Smooth muscle cell (in vitro differentiated cells): ENCODE data around the gene INPP4A. TPM values are rescaled to one million over a fixed set of nuclear protein-coding genes. Genes with fewer than 3 reads are reported as not detected.
"Not testable (repeated sequence)": the region's sequence is repeated elsewhere in the genome, so short reads cannot be mapped to it uniquely, and the experiment has no call there.

Experiments used
- DNase-seq: peaks from one replicate; lab custom pipeline; 2025; ENCODE audit not compliant: unreplicated experiment; lab: John Stamatoyannopoulos, UW
- H2AFZ ChIP-seq: fragments of 200-600 bp; sonication (generic); 2 replicates; pipeline ENCODE4 v1.6.0; 2016; ENCODE audit warnings: antibody characterized with exemption, low read depth, mild to moderate bottlenecking
- H3F3A ChIP-seq: fragments of 200-600 bp; sonication (generic); 2 replicates; pipeline ENCODE4 v1.6.0; 2017; ENCODE audit warnings: antibody characterized with exemption, low read depth
- H3K27ac ChIP-seq: fragments of 200-600 bp; sonication (generic); 2 replicates; pipeline ENCODE4 v1.5.1; 2016; ENCODE audit warnings: low read depth, mild to moderate bottlenecking
- H3K27me3 ChIP-seq: fragments of 200-600 bp; sonication (generic); 2 replicates; pipeline ENCODE4 v1.6.1; 2016; ENCODE audit warnings: low read depth, mild to moderate bottlenecking
- H3K36me3 ChIP-seq: fragments of 200-600 bp; sonication (generic); 2 replicates; pipeline ENCODE4 v1.5.1; 2016; ENCODE audit warnings: low read depth
- H3K4me1 ChIP-seq: fragments of 200-600 bp; sonication (generic); 2 replicates; pipeline ENCODE4 v1.5.1; 2016; ENCODE audit warnings: low read depth
- H3K4me2 ChIP-seq: fragments of 200-600 bp; sonication (generic); 2 replicates; pipeline ENCODE4 v1.6.0; 2016; ENCODE audit warnings: mild to moderate bottlenecking
- H3K4me3 ChIP-seq: fragments of 200-600 bp; sonication (generic); 2 replicates; pipeline ENCODE4 v1.5.1; 2016; ENCODE audit warnings: mild to moderate bottlenecking
- H3K79me2 ChIP-seq: fragments of 200-600 bp; sonication (generic); 2 replicates; pipeline ENCODE4 v1.6.0; 2016; ENCODE audit warnings: low read depth, mild to moderate bottlenecking
- H3K9ac ChIP-seq: fragments of 200-600 bp; sonication (generic); 2 replicates; pipeline ENCODE4 v1.6.0; 2016; ENCODE audit warnings: low read depth
- H3K9me3 ChIP-seq: fragments of 200-600 bp; sonication (generic); replicated peaks from 2 replicates; pipeline ENCODE4 v1.5.1; 2016; ENCODE audit warnings: low read depth
- H4K20me1 ChIP-seq: fragments of 200-600 bp; sonication (generic); 2 replicates; pipeline ENCODE4 v1.6.0; 2016; ENCODE audit warnings: low read depth
- CTCF ChIP-seq: fragments of 200-600 bp; sonication (generic); IDR thresholded peaks from 2 replicates; pipeline ENCODE4 v1.5.1; 2017; ENCODE audit warnings: borderline replicate concordance, mild to moderate bottlenecking, antibody characterized with exemption; ENCODE audit not compliant: insufficient read depth, poor library complexity, severe bottlenecking
- WGBS: methylation state at CpG from one replicate; pipeline ENCODE4 v1.1.7; 2016; ENCODE audit warnings: low lambda C conversion rate; 5-methylcytosine and 5-hydroxymethylcytosine counted together
- polyA plus RNA-seq: library from polyadenylated mRNA; unstranded; fragments of >200 nt; fragmentation: Nextera tagmentation; extraction: Ambion mirVana; gene quantifications from 2 replicates; pipeline ENCODE4 v1.2.1, GENCODE V29; 2016
- total RNA-seq: library from RNA; depleted of rRNA; stranded (reverse); fragments of >200 nt; gene quantifications from 2 replicates; pipeline ENCODE4 v1.2.3, GENCODE V29; 2014

The INPP4A gene
- total and polyA plus RNA-seq, 2 experiments from 2014 or later: 10.1 to 17.3 TPM

GRCh38 chr2:98588880-98589431 lies 144.3 kb downstream of the INPP4A start:
- H3K79me2 ChIP-seq: no peaks in the 10 kb centered on the region
- TF ChIP-seq CTCF: no peak
- H2AFZ ChIP-seq: no peak overlapping the region
- no peaks in the 10 kb centered on the region for H3K27me3 ChIP-seq
- no peak for DNase-seq
- H3K4me2 ChIP-seq: no peak overlapping the region
- H3K27ac ChIP-seq: no peak overlapping the region
- no peaks in the 10 kb centered on the region for H3K36me3 ChIP-seq
- H3K4me3 ChIP-seq: no peak overlapping the region
- WGBS: 89% methylated on average over 4 of the region's 4 CpGs
- no peaks in the 10 kb centered on the region for H3F3A ChIP-seq
- H3K4me1 ChIP-seq: no peaks in the 10 kb centered on the region
- no peaks in the 10 kb centered on the region for H4K20me1 ChIP-seq
- H3K9ac ChIP-seq: no peak overlapping the region
- no peaks in the 10 kb centered on the region for H3K9me3 ChIP-seq

- no peaks in the 10 kb centered on the region for H3F3A ChIP-seq
- H2AFZ ChIP-seq: no peak overlapping the region
- no peak overlapping the region for H3K27ac ChIP-seq
- TF ChIP-seq CTCF: no peak
- no peaks in the 10 kb centered on the region for H3K9me3 ChIP-seq
- no peak overlapping the region for H3K4me2 ChIP-seq
- H3K27me3 ChIP-seq: no peaks in the 10 kb centered on the region
- H4K20me1 ChIP-seq: no peaks in the 10 kb centered on the region
- 96% methylated on average over 4 of the region's 4 CpGs for WGBS
- H3K4me3 ChIP-seq: no peak overlapping the region
- H3K4me1 ChIP-seq: no peaks in the 10 kb centered on the region
- DNase-seq: no peak
- no peaks in the 10 kb centered on the region for H3K79me2 ChIP-seq
- H3K36me3 ChIP-seq: no peaks in the 10 kb centered on the region
- no peak overlapping the region for H3K9ac ChIP-seq
Observed at GRCh38 chr2:98589489-98589888, 144.8 kb downstream of the INPP4A start.

- no peaks in the 10 kb centered on the region for H3K79me2 ChIP-seq
- no peaks in the 10 kb centered on the region for H3F3A ChIP-seq
- no peak overlapping the region for H2AFZ ChIP-seq
- H4K20me1 ChIP-seq: no peaks in the 10 kb centered on the region
- H3K36me3 ChIP-seq: no peaks in the 10 kb centered on the region
- TF ChIP-seq CTCF: no peak
- H3K4me3 ChIP-seq: no peak overlapping the region
- no peak overlapping the region for H3K9ac ChIP-seq
- H3K4me2 ChIP-seq: no peak overlapping the region
- WGBS: 97% methylated on average over 8 of the region's 8 CpGs
- H3K9me3 ChIP-seq: no peaks in the 10 kb centered on the region
- no peaks in the 10 kb centered on the region for H3K27me3 ChIP-seq
- H3K4me1 ChIP-seq: no peaks in the 10 kb centered on the region
- DNase-seq: no peak
- no peak overlapping the region for H3K27ac ChIP-seq
Observed at GRCh38 chr2:98592565-98592964, 147.9 kb downstream of the INPP4A start.

- not testable (repeated sequence) for H3K4me3 ChIP-seq, H3K4me1 ChIP-seq, H3K9me3 ChIP-seq, H3K79me2 ChIP-seq, H3K4me2 ChIP-seq, H3K36me3 ChIP-seq, H3F3A ChIP-seq, H3K27ac ChIP-seq, H3K9ac ChIP-seq, H2AFZ ChIP-seq, H3K27me3 ChIP-seq, H4K20me1 ChIP-seq, DNase-seq
- WGBS: over 99% methylated on average over 4 of the region's 4 CpGs
Observed at GRCh38 chr2:98594665-98595064, 150.0 kb downstream of the INPP4A start.
